HG03378 (cell line): ENCODE results near the gene CPD.
"Not testable (repeated sequence)": the region's sequence is repeated elsewhere in the genome, so short reads cannot be mapped to it uniquely, and the experiment has no call there.

ENCODE experiments used
- ATAC-seq: cut with Tn5 transposase; IDR thresholded peaks from one replicate; pipeline ENCODE4 v1.9.1; 2021; ENCODE audit warnings: mild to moderate bottlenecking, moderate library complexity; ENCODE audit not compliant: unreplicated experiment

Gene CPD

GRCh38 chr17:30381340-30381659 lies 2.6 kb downstream of the CPD start:
- ATAC-seq: no peak

GRCh38 chr17:30382345-30382744 lies 3.6 kb downstream of the CPD start:
- no peak for ATAC-seq

GRCh38 chr17:30388321-30389179 lies 9.8 kb downstream of the CPD start:
- ATAC-seq: no peak

GRCh38 chr17:30389756-30390300 lies 11.1 kb downstream of the CPD start:
- no peak for ATAC-seq

GRCh38 chr17:30391534-30391933 lies 12.8 kb downstream of the CPD start:
- ATAC-seq: no peak

- no peak for ATAC-seq
Observed at GRCh38 chr17:30393491-30393890, 14.8 kb downstream of the CPD start.

- ATAC-seq: no peak
Observed at GRCh38 chr17:30393911-30394867, 15.5 kb downstream of the CPD start.

GRCh38 chr17:30395398-30396022 lies 16.8 kb downstream of the CPD start:
- no peak for ATAC-seq

- no peak for ATAC-seq
Observed at GRCh38 chr17:30396129-30396528, 17.4 kb downstream of the CPD start.

- ATAC-seq: no peak
Observed at GRCh38 chr17:30396612-30397011, 17.9 kb downstream of the CPD start.

GRCh38 chr17:30398328-30399041 lies 19.8 kb downstream of the CPD start:
- no peak for ATAC-seq

- ATAC-seq: no peak
Observed at GRCh38 chr17:30401097-30401496, 22.4 kb downstream of the CPD start.

GRCh38 chr17:30405161-30405560 lies 26.4 kb downstream of the CPD start:
- no peak for ATAC-seq

GRCh38 chr17:30410627-30411026 lies 31.9 kb downstream of the CPD start:
- not testable (repeated sequence) for ATAC-seq

GRCh38 chr17:30412008-30412496 lies 33.3 kb downstream of the CPD start:
- not testable (repeated sequence) for ATAC-seq

GRCh38 chr17:30413109-30413508 lies 34.4 kb downstream of the CPD start:
- no peak for ATAC-seq

- ATAC-seq: no peak
Observed at GRCh38 chr17:30414486-30414885, 35.8 kb downstream of the CPD start.

GRCh38 chr17:30415491-30415890 lies 36.8 kb downstream of the CPD start:
- no peak for ATAC-seq

- not testable (repeated sequence) for ATAC-seq
Observed at GRCh38 chr17:30418070-30418469, 39.3 kb downstream of the CPD start.

- no peak for ATAC-seq
Observed at GRCh38 chr17:30421592-30421991, 42.9 kb downstream of the CPD start.
